ENCODE data around the gene CABP2. TPM values are rescaled to one million over a fixed set of nuclear protein-coding genes. Genes with fewer than 3 reads are reported as not detected.

The CABP2 gene
- total RNA-seq, 1 donor from 2014 or later: not detected

DNA sequence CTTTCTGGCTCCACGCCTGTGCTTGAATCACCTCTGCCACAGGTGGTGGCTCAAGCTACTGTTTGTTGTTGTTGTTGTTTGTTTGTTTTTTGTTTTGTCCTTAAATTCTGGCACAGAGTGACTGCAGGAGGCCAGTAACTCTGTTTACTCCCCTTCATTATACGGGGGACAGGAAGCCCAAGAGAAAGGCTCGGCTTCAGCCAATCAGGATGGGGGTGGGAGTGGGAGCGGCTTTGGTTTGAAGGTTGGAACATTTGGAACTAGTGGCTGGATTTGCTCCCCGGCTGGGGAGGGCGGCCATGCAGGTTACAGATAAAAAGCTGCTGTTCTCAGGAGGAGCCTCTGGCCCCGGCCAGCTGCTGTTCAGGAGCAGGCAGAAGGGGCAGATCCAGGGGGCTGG is 19.7 kb upstream of the CABP2 start:
- DNase-seq (ENCODE audit: missing footprints): no peak
- ATAC-seq: no peak
- intact Hi-C loops (cut with DNase I): no loop called here

DNA sequence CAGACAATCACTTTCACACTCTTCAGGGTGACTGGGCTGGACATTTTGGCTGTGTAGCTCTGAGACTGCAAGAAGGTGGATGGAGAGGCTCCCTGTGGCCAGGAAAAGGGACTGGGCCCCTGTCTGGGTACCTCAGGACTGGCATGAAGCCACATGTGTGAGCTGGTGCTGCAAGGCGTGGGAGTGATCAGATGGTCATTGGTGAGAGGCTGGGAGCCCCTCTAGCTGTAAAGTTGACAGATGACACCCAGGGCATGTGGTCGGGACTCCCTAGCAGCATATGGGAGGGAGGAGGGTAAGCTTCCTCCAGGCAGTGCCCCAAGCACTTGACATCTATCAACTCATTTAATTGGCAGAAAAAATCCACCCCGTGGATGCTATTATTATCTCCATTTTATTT is 18.9 kb upstream of the CABP2 start:
- intact Hi-C loops (cut with DNase I): no loop called here
- no peak for ATAC-seq
- no peak for DNase-seq (ENCODE audit: missing footprints)

DNA sequence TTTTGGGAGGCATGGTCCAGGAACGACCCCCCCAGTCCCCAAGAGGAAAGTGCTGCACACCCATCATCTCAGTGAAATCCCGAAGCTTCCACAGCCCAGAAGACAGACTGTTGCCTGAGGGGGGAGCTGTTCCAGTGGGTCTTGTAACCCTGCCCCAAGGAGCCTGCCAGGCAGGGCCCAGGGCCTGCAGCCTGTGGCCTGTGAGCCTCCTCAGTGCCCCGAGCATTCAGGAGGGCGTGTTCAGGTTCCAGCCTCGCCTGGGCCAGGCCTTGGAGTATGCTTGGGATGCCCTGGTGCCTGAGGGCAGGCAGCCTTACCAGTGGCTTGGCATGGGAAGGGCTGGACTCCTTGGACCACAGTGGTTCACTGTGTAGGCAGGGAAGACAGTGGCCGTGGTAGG is 18.0 kb upstream of the CABP2 start:
- no peak for DNase-seq (ENCODE audit: missing footprints)
- no peak for ATAC-seq
- intact Hi-C loops (cut with DNase I): no loop called here

DNA sequence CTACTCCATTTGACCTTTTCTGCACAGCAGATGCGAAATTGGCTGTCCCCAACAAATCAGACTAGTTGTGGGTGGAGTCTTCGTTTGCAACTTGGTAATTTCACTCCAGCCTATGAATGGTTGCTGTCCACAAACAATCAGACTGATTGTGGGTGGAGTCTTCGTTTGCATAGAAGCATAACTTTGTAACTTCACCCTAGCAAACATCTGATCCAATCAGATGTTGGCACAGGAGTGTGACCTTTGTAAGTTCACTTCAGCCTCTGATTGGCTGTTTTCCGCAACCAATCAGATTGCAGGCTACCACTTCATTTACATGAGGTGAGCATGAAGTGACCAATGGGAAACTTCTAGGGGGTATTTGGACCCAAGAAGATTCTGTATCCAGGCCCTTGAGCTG is 16.3 kb upstream of the CABP2 start:
- DNase-seq (ENCODE audit: missing footprints) (no peak), ATAC-seq (no peak)
- intact Hi-C loops (cut with DNase I): no loop called here

DNA sequence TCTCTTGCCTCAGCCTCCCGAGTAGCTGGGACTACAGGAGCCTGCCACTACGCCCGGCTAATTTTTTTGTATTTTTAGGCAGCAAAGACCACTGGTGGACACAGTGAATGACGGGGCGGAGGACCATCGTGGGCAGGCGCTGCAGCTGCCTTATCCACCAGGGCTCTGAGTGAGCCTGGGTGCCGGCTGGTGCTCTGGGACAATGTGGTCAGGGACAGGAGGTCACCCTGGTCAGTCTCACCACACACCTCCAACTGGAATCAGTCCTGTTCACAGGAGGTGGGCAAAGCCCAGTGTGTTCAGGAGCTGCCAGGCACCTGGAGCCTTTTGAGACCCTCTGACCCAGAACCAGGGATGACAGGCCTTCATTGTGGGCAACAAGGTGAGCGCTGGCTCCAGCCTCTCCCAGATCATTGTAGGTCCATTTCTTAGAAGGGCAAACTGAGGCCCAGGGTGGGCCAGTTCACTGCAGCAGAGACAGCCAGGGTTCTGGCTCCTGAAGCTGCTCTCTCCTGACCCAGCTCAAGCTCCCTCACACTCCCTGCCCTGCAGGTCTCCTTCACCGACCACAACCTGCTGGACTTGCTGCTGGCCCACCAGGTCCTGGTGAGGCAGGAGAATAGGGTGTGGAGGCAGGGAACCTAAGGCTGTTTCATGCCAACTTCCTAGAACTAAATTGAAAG is 15.7 kb upstream of the CABP2 start:
- intact Hi-C loops (cut with DNase I): no loop called here
- ATAC-seq: no peak
- DNase-seq (ENCODE audit: missing footprints): no peak

DNA sequence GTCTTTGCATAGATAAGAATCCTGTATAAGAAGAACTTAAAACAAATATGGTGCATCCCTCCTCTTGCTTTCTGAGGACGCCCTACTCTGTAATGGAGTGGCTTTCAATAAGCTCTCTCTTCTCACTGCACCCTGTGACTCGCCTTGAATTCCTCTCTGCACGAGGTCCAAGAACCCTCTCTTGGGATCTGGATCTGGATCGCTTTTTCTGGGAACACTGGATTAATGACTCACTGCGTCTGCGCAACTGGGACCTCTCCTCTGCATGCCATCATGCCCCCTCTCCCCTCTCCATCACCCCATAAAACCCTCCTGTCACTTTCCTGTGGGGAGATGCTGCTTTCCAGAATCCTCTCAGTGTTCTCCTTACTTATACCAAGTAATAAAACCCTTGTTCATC is 15.1 kb upstream of the CABP2 start:
- intact Hi-C loops (cut with DNase I): no loop called here

DNA sequence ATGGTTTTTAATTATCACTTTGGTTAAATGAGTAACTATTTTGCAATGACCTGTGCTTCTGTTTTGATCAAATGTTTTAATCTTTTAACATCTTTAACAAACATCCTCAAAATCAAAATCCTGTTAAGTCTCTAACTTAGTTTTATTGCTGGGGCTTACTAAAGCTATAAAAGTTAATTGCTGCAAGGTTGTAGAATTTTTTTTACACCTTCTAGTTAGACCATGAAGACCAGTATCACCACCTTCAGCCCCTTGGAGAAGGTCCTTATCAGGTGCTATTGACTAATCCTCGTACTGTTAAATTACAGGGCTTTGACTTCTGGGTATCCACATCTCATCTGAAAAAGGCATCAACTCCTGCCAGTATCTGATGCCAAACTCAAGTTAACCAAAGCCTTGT is 12.3 kb upstream of the CABP2 start:
- intact Hi-C loops (cut with DNase I): no loop called here
- ATAC-seq (no peak), DNase-seq (ENCODE audit: missing footprints) (no peak)

More for the DNA sequence above, 15.1 kb upstream of the CABP2 start:
- DNase-seq (ENCODE audit: missing footprints): no peak
- no peak for ATAC-seq

DNA sequence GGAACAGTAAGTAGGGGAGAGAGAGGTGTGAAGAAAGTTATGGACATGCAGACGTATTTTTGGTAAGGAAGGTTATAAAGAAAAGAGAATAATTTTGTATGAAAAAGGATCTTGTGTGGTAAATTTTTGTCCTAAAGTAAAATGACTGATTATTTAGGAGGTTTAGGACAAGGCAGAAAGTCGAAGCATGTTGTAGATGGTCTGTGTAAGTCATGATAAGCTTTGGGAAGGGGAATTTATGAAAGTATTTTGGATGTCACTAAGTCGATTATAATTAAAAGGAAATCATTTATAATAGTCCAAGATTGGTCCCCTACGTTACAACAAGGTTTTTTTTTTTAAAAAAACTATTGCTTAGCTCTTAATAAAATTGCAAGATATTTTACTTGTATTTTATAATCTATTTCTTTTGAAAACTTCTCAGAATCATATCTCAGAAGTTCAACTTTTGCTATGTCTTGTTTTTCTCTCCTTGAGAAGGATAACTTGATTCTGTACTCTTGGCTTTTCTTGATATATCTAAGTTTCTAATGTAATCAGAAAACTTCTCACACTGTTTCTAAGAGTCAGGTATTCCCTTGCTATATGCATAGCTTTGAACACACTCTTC is 10.9 kb upstream of the CABP2 start:
- no peak for DNase-seq (ENCODE audit: missing footprints)
- intact Hi-C loops (cut with DNase I): no loop called here
- ATAC-seq: no peak

DNA sequence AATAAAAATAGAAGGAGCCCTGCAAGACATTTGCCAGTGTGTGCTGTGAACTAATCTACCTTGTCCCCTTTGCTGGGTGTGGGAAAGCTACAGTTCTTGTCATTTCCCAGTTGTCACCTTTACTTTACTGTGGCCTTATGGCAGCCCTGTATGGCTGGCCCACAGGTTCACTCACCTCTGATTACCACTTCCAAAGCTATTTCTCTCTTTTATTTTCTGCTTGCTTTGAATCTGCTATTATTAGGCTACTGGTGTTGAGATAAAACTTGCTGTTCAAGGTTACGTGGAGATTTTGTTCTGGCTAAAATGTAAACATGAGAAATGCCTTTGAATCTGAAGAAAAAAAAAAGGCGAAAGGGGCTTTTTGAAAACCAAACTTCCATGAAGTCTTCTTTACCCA is 9.6 kb upstream of the CABP2 start:
- intact Hi-C loops (cut with DNase I): no loop called here
- no peak for DNase-seq (ENCODE audit: missing footprints)

DNA sequence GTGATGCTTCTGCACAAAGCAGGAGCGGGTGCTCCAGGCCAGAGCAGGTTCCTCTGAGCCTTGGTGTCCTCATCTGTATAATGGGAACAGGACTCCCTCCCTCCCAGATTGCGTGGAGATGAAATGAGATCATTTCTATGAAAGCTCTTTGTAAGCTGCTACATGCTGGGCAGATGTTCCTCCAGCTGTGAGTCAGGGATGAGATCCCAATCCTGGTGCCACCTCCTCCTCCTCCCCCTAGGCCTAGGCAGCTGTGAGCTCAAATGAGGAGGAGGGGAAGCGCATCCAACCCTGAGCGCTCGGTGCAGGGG is 7.0 kb upstream of the CABP2 start:
- ATAC-seq: no peak
- intact Hi-C loops (cut with DNase I): no loop called here
- no peak for DNase-seq (ENCODE audit: missing footprints)

More for the DNA sequence above, 9.6 kb upstream of the CABP2 start:
- no peak for ATAC-seq

DNA sequence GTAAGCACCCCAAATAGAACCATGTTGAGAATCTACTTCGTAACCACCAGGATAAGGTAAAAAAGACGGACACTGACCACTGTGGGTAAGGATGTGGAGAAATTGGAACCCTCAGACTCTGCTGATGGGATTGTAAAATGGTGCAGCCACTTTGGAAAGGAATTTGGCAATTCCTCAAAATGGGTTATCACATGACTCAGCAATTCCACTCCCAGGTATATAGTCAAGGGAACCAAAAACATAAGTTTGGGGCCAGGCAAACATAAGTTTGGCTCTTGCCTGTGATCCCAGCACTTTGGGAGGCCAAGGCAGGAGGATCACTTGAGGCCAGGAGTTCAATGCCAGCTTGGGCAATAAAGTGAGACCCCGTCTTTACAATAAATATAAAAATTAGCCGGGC is 5.1 kb upstream of the CABP2 start:
- ATAC-seq (no peak), DNase-seq (ENCODE audit: missing footprints) (no peak)
- intact Hi-C loops (cut with DNase I): no loop called here

DNA sequence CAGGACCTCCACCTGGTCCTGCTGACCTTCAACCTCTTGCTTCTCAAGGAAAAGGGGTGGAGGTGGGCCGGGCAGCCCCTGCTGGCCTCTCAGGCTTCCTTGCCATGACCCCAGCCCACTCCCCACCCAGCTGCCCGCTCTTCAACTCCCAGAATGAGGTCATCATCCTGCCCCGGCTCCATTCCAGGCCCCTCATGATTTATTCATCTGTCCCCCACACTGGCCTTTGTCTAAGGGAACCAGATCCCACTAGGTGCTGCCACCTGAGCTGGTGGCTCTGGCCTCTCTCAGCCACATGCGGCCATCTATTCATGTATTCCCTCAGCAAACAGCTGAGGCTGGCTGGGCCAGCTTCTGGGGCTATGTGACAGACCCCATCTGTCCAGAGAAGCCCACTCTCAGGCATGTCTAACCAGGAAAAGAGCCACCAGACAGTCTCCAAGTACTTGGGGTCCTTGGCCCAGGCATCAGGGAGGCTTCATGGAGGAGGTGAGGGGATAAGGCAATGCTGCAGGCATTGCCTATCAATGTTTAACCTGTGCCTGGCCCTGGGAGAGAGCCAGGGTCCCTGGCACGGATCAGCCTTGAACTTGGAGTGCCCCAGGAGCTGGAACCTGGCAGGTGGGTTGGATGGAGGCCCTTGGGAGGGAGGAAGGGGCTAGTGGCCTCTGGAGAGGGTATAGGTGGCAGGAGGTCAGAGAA is 2.2 kb upstream of the CABP2 start:
- intact Hi-C loops (cut with DNase I): no loop called here
- DNase-seq (ENCODE audit: missing footprints): no peak
- ATAC-seq: no peak

DNA sequence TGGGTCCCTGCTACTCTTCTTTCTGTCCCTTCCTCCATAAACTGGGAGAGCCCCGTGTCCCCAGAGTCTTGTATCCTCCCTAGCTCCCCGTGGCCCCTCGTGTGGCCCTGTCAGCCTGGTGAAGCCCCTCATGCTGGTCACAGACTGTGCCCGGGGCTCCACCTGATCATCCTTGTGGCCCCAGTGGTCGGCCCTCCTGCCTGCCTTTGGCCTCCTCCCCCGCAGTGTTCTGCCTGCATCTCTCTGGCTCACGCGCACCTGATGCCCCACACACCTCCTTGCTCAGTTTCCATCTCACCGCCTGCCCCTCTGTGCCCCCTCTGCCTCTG is 1.2 kb upstream of the CABP2 start:
- ATAC-seq (no peak), DNase-seq (ENCODE audit: missing footprints) (no peak)
- intact Hi-C loops (cut with DNase I): no loop called here

DNA sequence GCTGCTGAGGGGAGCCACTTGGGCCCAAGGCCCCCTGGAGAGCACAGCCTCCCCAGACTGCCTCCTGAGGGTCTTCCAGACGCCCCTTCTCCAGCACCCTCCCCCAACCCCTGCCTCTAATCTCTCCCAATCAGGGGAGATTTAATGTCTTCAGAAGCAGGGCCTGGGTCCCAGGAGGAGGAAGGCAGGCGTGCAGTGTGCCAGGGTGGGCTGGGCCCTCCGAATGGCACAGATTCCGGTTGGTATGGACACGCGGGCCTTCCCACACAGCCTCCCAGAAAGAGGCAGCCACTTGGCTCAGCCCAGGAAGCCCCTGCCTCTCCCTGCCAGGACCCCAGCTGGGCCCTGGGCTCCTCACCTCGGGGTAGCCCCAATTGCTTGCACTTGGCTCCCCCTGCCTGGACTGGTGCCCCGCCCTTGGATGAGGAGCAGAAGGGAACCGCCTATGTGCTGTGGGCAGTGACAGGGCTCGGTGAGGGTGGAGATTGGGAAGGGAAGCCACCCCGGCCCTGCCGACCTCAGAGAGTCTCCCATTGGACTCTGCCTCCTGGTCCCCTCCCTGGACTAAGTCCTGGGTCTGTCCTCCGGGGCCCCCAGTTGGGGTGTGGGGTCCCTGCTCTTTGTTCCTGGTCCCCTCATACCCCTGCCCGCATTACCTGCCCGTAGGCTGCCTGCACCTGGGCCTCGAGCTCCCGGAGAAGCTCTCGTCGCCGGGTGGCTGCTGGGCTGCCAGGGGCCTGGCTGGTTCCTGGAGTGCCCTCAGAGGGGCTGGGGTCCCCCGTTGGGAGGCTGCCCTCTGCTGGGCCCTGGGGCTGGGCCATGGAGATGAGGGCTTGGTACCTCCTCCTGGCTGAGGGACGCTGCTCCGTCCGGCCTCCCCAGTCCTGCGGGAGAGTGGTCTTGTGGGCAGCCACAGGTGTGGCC is 572 bp upstream of the CABP2 start:
- DNase-seq (ENCODE audit: missing footprints) (no peak), ATAC-seq (no peak)
- intact Hi-C loops (cut with DNase I): no loop called here

DNA sequence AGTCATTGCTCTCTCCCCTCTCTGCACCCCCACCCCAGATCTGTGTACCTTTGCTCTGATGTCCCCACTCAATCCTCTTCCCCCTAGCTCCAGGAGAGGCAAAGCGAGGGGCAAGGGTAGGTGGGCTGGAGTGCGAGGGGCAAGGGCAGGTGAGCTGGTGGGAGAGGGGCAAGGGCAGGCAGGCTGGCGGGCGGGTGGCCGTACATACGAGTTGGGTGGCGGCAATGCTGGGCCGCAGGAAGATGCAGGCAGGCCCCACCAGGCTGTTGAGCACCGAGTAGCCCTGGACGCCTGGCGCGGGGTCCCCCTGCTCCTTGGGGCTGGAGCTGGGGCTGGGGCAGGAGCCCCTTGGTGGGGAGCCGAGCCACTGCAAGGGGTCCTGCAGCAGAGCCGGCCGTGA is 908 bp downstream of the CABP2 start:
- DNase-seq (ENCODE audit: missing footprints) (no peak), ATAC-seq (no peak)
- intact Hi-C loops (cut with DNase I): no loop called here

DNA sequence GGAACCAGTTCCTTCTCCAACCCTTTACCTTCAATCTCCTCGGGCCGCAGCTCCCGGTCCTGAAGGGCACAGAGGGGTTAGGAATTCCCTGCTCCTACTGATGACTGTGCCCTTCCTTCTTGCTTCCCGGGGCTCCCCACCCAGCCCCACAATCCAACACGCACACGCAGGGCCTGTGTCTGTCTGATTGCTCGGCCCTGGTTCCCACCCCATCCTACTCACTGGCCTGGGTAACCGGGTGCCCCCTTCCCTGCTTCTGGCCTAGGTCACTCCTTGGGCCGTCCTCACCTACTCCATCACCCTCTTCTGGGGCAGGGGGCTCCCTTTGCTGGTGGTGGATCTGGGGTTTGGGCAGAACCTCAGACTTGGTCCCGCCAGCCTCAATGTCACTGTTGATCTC is 1.3 kb downstream of the CABP2 start:
- ATAC-seq: no peak
- intact Hi-C loops (cut with DNase I): no loop called here

DNA sequence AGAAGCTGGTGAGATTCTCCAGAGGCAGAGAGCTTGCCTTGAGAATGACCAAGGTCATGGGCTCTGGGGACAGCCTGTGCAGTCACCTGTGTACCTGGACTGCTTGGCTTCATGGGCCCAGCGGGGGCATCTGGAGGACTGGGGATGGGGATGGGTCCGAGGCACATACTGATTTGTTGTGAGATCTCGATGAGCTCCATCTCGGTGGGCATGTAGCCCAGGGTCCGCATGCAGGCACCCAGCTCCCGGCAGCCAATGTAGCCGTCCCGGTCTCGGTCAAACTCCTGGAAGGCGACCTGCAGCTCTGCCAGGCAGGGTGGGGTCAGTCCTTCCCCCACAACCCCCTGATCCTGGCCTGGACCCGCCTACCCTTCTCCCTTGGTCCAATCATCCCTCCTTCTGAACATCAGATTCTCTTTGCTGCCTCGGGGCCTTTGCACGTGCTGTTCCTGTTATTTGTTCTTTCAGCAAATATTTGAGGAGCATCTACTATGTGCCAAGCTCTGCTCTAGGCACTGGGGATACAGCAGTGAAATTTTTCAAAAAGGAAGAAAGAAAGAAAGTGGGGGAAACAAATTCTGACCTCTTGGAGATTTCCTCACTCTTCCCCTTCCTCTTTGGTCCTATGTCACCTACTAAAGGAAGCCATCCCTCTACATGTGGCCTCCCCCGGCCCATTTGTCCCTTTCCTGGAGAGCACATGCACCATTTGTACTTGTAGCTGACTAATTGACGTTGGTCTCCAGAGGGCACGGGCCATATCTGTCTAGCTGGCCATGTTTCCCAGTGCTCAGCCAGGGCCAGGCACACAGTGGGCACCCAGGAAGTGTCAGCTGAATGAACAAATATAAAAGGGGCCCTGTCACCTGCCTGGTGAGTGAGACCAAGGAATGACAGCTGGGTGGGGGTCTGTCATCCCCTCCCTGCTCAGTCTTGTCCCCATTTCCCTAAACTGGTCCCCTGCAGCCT is 2.1 kb downstream of the CABP2 start:
- intact Hi-C loops (cut with DNase I): no loop called here
- ATAC-seq (no peak), DNase-seq (ENCODE audit: missing footprints) (no peak)

More for the DNA sequence above, 1.3 kb downstream of the CABP2 start:
- DNase-seq (ENCODE audit: missing footprints): no peak

DNA sequence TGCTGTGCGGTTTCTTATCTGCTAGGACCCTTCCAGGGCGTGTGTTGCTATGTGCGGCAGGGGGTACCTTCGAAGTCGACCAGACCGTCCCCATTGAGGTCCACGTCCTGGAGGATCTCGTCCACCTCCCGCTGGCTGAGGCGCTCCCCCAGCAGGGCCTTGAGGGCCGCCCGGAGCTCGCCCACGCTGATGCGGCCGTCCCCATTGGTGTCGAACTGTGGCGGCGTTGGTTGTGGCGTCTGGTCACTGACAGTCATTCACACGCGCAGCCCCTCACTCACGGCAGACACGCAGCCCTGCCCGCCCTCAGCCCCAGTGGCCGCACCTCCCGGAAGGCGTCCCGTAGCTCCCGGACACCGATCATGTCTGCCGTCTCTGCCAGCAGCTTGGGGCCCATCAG is 3.5 kb downstream of the CABP2 start:
- DNase-seq (ENCODE audit: missing footprints): no peak
- ATAC-seq: no peak
- intact Hi-C loops (cut with DNase I): no loop called here

Data from Right ventricle myocardium inferior (tissue), 1 donor.